ENCODE data around the gene GEMIN7. TPM values are rescaled to one million over a fixed set of nuclear protein-coding genes. Genes with fewer than 3 reads are reported as not detected.
A peak's percentile ranks its signal among the peaks of the same experiment; 100 is the strongest.

GEMIN7 gene
- total and polyA plus RNA-seq, 2 experiments from 2014 or later, result 48.8 to 69.0 TPM

DNA sequence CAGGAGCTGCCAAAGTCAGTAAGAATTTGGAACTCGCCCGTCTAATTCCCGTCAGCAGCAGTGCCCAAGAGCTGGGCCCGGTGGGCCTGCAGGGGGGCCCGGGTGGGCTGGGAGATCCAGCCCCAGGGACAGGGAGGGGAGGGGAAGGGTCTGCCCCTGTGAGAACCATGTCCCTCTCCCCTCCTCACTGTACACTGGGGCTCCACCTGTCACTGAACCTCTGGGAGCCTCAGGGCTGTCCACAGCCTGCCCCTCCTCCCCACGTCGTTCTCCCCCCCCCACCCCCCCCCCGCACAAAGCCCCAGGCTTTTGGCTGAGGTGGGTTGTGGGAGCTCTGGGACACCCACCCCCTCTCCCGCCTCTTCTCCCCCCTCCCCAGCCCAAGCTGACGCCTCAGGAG is 11.0 kb upstream of the GEMIN7 start:
- H3K36me3 ChIP-seq (replicated peaks; ENCODE audit: insufficient read depth, low read depth), result no peaks in the 10 kb centered on the region

GRCh38 chr19:45069056-45069455 is 10.0 kb upstream of the GEMIN7 start:
- Histone ChIP-seq H3K4me2 (no peak overlapping the region), H3K27me3 (no peaks in the 10 kb centered on the region), H4K20me1 (ENCODE audit: insufficient read depth, poor library complexity, severe bottlenecking) (no peaks in the 10 kb centered on the region), H2AFZ (no peak overlapping the region), H3K9me2 (replicated peaks; ENCODE audit: insufficient read depth) (no peaks in the 10 kb centered on the region), H3K9me3 (ENCODE audit: low read depth) (no peaks in the 10 kb centered on the region), H3K36me3 (replicated peaks; ENCODE audit: insufficient read depth, low read depth) (no peaks in the 10 kb centered on the region), H3K27ac (no peak overlapping the region), H3K4me3 (no peak overlapping the region), H3K79me2 (no peaks in the 10 kb centered on the region), H3K4me1 (ENCODE audit: insufficient read depth) (no peaks in the 10 kb centered on the region)
- peak; percentile 39 for DNase-seq (ENCODE audit: low spot score)
- TF ChIP-seq, protein P1, sequence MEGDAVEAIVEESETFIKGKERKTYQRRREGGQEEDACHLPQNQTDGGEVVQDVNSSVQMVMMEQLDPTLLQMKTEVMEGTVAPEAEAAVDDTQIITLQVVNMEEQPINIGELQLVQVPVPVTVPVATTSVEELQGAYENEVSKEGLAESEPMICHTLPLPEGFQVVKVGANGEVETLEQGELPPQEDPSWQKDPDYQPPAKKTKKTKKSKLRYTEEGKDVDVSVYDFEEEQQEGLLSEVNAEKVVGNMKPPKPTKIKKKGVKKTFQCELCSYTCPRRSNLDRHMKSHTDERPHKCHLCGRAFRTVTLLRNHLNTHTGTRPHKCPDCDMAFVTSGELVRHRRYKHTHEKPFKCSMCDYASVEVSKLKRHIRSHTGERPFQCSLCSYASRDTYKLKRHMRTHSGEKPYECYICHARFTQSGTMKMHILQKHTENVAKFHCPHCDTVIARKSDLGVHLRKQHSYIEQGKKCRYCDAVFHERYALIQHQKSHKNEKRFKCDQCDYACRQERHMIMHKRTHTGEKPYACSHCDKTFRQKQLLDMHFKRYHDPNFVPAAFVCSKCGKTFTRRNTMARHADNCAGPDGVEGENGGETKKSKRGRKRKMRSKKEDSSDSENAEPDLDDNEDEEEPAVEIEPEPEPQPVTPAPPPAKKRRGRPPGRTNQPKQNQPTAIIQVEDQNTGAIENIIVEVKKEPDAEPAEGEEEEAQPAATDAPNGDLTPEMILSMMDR (IDR thresholded peaks at IDR 0.05; ENCODE audit: poor library complexity), result no peak
- WGBS (ENCODE audit: low lambda C conversion rate, missing lambda C conversion rate), result 89% methylated on average over 13 of the region's 13 CpGs

More for the DNA sequence above, 11.0 kb upstream of the GEMIN7 start:
- Histone ChIP-seq H3K9me3 (ENCODE audit: low read depth) (no peaks in the 10 kb centered on the region), H3K4me2 (no peak overlapping the region), H3K27ac (no peak overlapping the region), H3K4me1 (ENCODE audit: insufficient read depth) (no peaks in the 10 kb centered on the region), H3K9me2 (replicated peaks; ENCODE audit: insufficient read depth) (no peaks in the 10 kb centered on the region), H3K27me3 (no peaks in the 10 kb centered on the region), H4K20me1 (ENCODE audit: insufficient read depth, poor library complexity, severe bottlenecking) (no peaks in the 10 kb centered on the region), H3K79me2 (no peaks in the 10 kb centered on the region), H3K4me3 (no peak overlapping the region), H2AFZ (no peak overlapping the region)
- TF ChIP-seq EZH2 (IDR thresholded peaks at IDR 0.05; ENCODE audit: borderline replicate concordance), result no peak
- TF ChIP-seq EZH2phosphoT487 (IDR thresholded peaks at IDR 0.05; ENCODE audit: low read depth, severe bottlenecking, unreplicated experiment), result no peak
- no peak for DNase-seq (ENCODE audit: low spot score)
- WGBS (ENCODE audit: low lambda C conversion rate, missing lambda C conversion rate), result 98% methylated on average over 7 of the region's 10 CpGs

DNA sequence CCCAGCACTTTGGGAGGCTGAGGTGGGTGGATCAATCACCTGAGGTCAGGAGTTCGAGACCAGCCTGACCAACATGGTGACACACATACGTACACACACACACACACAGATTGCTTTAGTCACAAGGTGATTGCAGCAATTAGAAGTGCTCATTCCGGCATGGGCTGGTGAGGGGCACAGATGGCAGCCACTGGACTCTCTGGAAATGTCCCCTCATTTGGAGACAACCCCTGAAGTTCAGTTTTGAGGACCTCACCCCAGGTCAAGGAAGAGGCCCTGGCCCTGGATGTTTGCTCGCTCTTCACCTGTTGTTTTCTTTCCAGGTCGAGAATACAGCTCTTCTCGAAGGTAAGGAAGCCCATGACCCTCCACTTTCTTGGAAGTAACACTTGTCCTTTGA is 8.8 kb upstream of the GEMIN7 start:
- Histone ChIP-seq H3K4me1 (ENCODE audit: insufficient read depth) (no peaks in the 10 kb centered on the region), H3K9me2 (replicated peaks; ENCODE audit: insufficient read depth) (no peaks in the 10 kb centered on the region), H2AFZ (no peak overlapping the region), H3K27me3 (no peaks in the 10 kb centered on the region), H3K4me2 (no peak overlapping the region), H3K4me3 (no peak overlapping the region), H4K20me1 (ENCODE audit: insufficient read depth, poor library complexity, severe bottlenecking) (no peaks in the 10 kb centered on the region), H3K27ac (no peak overlapping the region), H3K9me3 (ENCODE audit: low read depth) (no peaks in the 10 kb centered on the region), H3K36me3 (replicated peaks; ENCODE audit: insufficient read depth, low read depth) (no peaks in the 10 kb centered on the region), H3K79me2 (no peaks in the 10 kb centered on the region)
- DNase-seq (ENCODE audit: low spot score), result no peak
- TF ChIP-seq EZH2phosphoT487 (IDR thresholded peaks at IDR 0.05; ENCODE audit: low read depth, severe bottlenecking, unreplicated experiment) (no peak), EZH2 (IDR thresholded peaks at IDR 0.05; ENCODE audit: borderline replicate concordance) (no peak)
- TF ChIP-seq, protein P1 (IDR thresholded peaks at IDR 0.05; ENCODE audit: poor library complexity), result no peak
- WGBS (ENCODE audit: low lambda C conversion rate, missing lambda C conversion rate), result 91% methylated on average over 6 of the region's 6 CpGs

DNA sequence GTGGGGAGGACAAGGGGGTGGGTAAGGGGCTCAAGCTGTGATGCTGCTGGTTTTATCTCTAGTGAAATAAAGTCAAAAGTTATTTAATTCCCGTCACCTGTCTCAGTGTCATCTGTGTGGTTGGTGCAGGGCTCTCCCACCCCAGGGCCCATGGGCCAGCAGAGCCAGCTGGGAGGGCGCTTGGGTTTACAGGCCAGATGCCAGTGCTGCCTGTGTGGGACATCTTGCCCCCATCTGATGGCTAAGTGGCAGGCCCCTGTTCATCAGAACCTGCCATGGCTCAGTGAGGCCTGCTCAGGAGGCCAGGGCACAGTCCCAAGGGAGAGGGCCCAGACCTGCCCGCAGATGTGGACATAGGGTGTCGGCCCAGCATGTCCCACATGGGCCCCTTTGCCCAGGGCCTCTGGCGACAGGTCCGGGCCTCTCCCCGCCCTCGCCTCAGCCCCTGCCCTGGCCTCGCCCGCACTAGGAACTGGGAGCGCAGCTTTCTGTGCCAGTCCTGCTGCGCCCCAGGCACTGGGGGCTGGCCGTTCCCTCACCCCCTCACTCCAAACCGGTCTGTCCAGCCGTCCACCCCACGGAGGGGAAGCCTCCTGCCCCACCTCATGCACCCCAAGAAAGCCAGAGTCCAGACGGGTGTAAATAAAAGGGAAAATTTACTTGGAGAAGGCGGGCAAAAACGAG is 8.1 kb upstream of the GEMIN7 start:
- H3K4me2 ChIP-seq, result no peak overlapping the region
- H3K9me3 ChIP-seq (ENCODE audit: low read depth), result no peaks in the 10 kb centered on the region
- no peaks in the 10 kb centered on the region for H3K4me1 ChIP-seq (ENCODE audit: insufficient read depth)
- no peak overlapping the region for H2AFZ ChIP-seq
- 89% methylated on average over 18 of the region's 19 CpGs for WGBS (ENCODE audit: low lambda C conversion rate, missing lambda C conversion rate)
- no peaks in the 10 kb centered on the region for H3K9me2 ChIP-seq (replicated peaks; ENCODE audit: insufficient read depth)
- H3K79me2 ChIP-seq, result no peaks in the 10 kb centered on the region
- no peaks in the 10 kb centered on the region for H4K20me1 ChIP-seq (ENCODE audit: insufficient read depth, poor library complexity, severe bottlenecking)
- H3K4me3 ChIP-seq, result no peak overlapping the region
- H3K27me3 ChIP-seq, result no peaks in the 10 kb centered on the region
- H3K27ac ChIP-seq, result no peak overlapping the region
- no peaks in the 10 kb centered on the region for H3K36me3 ChIP-seq (replicated peaks; ENCODE audit: insufficient read depth, low read depth)
- no peak for DNase-seq (ENCODE audit: low spot score)
- TF ChIP-seq EZH2phosphoT487 (IDR thresholded peaks at IDR 0.05; ENCODE audit: low read depth, severe bottlenecking, unreplicated experiment) (no peak), EZH2 (IDR thresholded peaks at IDR 0.05; ENCODE audit: borderline replicate concordance) (no peak)
- TF ChIP-seq, protein P1 (IDR thresholded peaks at IDR 0.05; ENCODE audit: poor library complexity), result no peak
